ENCODE data around the gene LDLRAD4.

DNA sequence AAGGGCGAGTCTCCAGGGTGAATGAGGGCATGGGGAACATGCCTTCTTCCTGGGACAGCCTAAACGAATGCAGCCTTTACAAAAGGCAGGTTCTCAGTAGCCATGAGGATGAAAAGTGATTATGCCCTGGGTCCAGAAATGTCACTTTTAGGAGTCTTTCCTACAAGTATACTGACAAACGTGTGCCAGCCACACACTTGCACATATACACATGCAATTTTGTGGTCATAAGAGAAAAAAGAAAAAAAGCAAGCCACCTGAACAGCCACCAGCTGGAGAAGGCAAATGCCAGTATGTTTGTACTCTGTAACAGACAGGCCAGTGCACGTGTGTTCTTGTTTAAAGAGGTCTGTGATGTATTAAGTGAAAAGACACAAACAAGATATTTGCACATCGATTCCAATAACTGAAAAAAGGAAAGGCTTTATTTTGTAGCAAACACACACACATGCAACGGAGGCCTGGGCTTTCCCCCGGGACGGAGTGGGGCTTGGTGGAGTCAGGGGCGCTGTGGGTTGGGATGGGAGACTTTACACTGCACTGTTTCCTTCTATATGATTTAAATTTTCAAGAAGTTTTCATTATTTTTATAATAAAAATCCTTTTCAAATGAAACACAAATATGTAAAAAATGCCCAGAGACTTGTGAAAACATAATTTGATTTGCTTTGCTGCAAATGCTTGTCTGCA lies 399.4 kb downstream of the LDLRAD4 start:
- TF ChIP-seq, protein P1, sequence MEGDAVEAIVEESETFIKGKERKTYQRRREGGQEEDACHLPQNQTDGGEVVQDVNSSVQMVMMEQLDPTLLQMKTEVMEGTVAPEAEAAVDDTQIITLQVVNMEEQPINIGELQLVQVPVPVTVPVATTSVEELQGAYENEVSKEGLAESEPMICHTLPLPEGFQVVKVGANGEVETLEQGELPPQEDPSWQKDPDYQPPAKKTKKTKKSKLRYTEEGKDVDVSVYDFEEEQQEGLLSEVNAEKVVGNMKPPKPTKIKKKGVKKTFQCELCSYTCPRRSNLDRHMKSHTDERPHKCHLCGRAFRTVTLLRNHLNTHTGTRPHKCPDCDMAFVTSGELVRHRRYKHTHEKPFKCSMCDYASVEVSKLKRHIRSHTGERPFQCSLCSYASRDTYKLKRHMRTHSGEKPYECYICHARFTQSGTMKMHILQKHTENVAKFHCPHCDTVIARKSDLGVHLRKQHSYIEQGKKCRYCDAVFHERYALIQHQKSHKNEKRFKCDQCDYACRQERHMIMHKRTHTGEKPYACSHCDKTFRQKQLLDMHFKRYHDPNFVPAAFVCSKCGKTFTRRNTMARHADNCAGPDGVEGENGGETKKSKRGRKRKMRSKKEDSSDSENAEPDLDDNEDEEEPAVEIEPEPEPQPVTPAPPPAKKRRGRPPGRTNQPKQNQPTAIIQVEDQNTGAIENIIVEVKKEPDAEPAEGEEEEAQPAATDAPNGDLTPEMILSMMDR (IDR thresholded peaks at IDR 0.05): no peak
- no peak for TF ChIP-seq EZH2 (IDR thresholded peaks at IDR 0.05; ENCODE audit: borderline replicate concordance, insufficient read depth, low read depth, low read length, poor library complexity, severe bottlenecking)
